NCI-H2227 (cell line): ENCODE measurements around the gene LAMC3.
A peak's percentile ranks its signal among the peaks of the same experiment; 100 is the strongest.

ENCODE experiments used
- DNase-seq: peaks from one replicate; lab custom pipeline; 2025; ENCODE audit not compliant: unreplicated experiment; lab: John Stamatoyannopoulos, UW

Gene LAMC3

DNA sequence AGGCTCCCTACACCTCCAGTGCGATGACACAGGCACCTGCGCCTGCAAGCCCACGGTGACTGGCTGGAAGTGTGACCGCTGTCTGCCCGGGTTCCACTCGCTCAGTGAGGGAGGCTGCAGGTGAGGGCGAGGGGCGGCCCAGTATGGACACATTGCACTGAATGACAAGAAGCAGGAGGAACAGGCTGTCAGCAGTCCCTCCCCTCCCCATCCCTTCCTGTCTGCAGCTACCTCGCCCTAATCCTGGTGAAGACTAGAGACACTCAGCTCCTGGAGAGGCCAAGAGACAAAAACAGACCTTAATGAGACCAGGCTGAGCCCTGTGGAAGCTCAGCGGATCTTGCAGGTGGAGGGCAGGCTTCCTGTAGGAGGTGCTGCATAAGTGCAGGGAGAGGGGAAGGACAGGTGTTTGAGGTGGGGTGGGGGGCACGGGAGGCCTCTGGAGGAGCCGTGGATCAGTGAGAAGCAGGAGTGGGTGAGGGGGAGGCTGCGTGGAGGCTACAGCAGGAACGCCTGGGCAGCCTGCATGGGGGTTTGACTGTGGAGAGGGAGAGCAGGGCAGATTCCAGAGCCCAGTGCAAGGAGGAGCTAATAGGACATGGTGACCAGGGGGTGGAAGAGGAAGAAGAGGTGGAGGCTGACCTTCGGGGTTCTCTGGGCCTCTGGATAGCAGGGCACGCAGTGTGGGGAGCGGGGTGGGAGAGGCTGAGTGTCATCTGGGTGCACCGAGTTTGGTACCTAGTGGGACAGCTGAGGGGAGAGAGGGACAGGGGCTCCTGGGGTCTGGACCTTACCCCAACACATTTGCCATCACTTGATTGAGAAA lies 30.4 kb downstream of the LAMC3 start:
- DNase-seq: no peak

DNA sequence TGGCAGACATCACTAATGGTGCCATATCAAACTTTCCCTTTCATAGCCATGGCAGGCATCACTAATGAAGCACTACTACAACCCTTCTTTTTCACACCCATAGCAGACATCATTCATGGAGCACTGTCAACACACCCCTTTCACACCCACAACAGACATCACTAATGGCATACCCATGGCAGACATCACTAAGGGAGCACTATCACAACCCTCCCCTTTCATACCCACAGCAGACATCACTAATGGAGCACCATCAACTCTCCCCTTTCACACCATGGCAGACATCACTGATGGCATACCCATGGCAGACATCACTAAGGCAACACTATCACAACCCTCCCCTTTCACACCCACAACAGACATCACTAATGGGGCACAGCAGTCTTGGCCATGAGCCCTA lies 33.7 kb downstream of the LAMC3 start:
- DNase-seq: no peak

DNA sequence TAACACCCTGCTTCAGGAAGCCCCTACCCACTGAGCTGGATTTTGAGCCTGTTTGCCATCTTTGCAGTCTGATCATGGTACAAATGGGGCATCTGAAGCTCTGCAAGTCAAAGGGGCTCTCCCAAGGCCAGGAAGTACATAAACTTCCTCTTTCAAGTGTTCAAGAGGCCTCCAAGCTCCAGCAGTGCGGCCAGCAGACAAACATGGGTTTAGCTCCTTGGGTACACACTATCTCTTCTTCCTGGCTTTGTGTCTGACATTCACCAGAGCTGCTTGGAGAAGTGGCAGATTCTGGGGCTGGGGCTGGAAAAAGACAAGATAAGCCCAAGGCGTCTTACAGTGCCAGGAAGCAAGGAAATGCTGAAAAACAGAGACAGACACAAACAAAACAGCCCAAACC lies 34.1 kb downstream of the LAMC3 start:
- DNase-seq: no peak

DNA sequence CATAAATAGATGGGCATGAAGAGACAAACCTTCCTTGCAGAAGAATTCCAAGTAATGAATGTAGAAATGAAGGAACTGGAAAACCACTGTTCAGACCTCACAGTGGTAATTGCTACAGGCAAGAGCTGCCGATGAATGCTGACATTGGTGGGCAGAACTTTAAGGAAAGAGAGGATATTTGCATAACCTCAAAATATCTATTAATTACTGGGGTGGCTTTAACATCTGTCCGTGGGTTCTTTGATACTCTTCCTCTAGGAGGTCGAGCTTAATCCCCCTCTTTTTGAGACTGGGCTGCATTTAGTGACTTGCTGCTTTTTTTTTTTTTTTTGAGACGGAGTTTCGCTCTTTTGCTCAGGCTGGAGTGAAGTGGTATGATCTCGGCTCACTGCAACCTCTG lies 34.7 kb downstream of the LAMC3 start:
- no peak for DNase-seq

- DNase-seq: no peak
Measured at GRCh38 chr9:131045300-131046092, 36.5 kb downstream of the LAMC3 start.

DNA sequence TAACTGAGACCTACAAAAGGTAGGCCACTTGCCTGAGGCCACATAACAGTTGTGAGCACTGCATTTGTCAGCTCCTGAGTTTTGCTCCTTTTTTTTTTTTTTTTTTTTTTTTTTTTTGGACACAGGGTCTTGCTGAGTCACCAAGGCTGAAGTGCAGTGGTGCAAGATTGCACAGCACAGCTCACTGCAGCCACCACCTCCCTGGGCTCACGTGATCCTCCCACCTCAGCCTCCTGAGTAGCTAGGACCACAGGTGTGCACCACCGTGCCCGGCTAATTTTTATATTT lies 37.1 kb downstream of the LAMC3 start:
- DNase-seq: no peak

DNA sequence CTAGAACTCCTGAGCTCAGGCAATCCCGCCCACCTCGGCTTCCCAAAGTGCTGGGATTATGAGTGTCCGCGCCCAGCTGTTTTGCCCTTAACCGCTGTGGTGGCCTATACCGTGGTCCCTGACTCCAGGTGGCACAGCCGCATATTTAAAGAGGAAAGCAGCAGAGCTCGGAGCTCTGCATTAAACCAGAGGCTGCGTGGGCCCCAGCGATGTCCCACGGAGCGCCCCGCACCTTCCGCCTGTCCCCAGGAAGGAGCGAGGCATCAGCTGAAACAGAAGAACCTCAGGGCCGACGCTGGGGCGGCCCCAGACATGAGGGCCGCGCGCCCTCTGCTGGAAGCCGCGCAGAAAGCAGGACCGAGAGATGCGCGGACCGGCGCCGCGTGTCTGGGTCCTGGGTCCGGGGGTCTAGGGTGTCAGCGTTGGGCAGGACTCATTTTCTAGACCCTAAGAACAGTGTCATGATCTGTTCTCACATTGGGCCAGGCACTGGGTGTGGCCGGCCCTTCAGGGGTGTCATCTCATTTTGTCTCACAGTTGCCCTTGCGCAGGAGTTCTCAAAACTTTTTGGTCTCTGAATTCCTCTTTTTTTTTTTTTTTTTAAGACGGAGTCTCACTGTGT lies 37.7 kb downstream of the LAMC3 start:
- peak; percentile 75 for DNase-seq

- DNase-seq: no peak
Measured at GRCh38 chr9:131048332-131048731, 39.4 kb downstream of the LAMC3 start.

- DNase-seq: no peak
Measured at GRCh38 chr9:131048820-131049219, 39.8 kb downstream of the LAMC3 start.

GRCh38 chr9:131049829-131050715 lies 41.1 kb downstream of the LAMC3 start:
- no peak for DNase-seq

- DNase-seq: no peak
Measured at GRCh38 chr9:131050831-131051230, 41.9 kb downstream of the LAMC3 start.

- no peak for DNase-seq
Measured at GRCh38 chr9:131051592-131052517, 42.9 kb downstream of the LAMC3 start.

GRCh38 chr9:131053896-131054295 lies 44.9 kb downstream of the LAMC3 start:
- DNase-seq: no peak

DNA sequence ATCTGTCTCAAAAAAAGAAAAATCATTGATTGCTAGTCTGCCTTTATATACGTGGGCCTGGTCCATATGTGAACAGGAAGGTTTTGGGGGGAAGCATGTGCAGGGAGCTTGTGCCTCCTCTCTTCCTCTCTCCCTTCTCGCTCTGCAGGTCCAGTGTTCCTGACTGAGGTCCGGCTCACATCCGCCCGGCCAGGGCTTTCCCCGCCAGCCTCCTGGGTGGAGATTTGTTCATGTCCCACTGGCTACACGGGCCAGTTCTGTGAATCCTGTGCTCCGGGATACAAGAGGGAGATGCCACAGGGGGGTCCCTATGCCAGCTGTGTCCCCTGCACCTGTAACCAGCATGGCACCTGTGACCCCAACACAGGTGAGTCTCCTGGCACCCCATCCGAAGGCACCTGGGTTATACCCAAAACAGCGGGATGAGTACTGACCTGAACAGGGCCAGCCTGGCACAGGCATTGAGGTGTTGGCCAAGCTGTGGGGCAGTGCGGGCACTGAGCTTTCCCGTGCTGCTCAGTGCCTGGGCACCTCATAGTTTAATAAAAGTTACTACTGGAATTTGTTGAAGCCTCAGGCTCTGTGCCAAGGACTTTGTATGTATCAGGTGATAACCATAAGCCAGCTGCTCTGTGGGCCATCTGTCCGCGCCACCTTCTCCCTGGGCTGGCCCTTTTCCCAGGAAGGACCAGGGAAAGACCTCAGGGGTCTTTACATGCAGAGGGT lies 48.0 kb downstream of the LAMC3 start:
- no peak for DNase-seq

- no peak for DNase-seq
Measured at GRCh38 chr9:131060900-131061630, 52.1 kb downstream of the LAMC3 start.

GRCh38 chr9:131062969-131063368 lies 54.0 kb downstream of the LAMC3 start:
- no peak for DNase-seq

DNA sequence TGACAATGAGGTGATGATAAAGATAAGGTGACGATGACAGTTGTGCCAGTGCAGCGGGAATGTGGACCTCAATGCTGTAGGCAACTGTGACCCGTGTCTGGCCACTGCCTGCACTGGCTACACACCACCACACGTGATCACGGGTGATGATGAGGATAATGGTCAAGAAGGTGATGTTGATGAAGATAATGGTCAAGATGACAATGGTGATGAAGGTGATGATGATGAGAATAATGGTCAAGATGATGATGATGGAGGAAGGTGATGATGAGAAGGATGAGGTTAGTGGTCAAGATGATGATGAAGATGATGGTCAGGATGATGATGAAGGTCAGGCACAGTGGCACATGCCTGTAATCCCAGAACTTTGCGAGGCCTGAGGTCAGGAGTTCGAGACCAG lies 56.6 kb downstream of the LAMC3 start:
- no peak for DNase-seq

- DNase-seq: no peak
Measured at GRCh38 chr9:131067625-131068024, 58.7 kb downstream of the LAMC3 start.
